Progenitor cell of endocrine pancreas (in vitro differentiated cells): Measurements from ENCODE around the gene CDON. TPM values are rescaled to one million over a fixed set of nuclear protein-coding genes. Genes with fewer than 3 reads are reported as not detected.

Source experiments
- DNase-seq: peaks from one replicate; pipeline ENCODE4 v3.0.0; 2021; ENCODE audit warnings: low spot score; ENCODE audit not compliant: unreplicated experiment
- H3K27ac Mint-ChIP-seq: 2 replicates; pipeline ENCODE4 v1.8.0; 2021; ENCODE audit warnings: mild to moderate bottlenecking, moderate library complexity, mixed read lengths
- H3K27me3 Mint-ChIP-seq: 2 replicates; pipeline ENCODE4 v1.8.0; 2021; ENCODE audit warnings: mixed read lengths
- H3K36me3 Mint-ChIP-seq: 2 replicates; pipeline ENCODE4 v1.8.0; 2022; ENCODE audit warnings: mixed read lengths; ENCODE audit not compliant: insufficient read depth
- H3K4me1 Mint-ChIP-seq: 2 replicates; pipeline ENCODE4 v1.8.0; 2021; ENCODE audit warnings: low read depth, mixed read lengths
- H3K4me3 Mint-ChIP-seq: 2 replicates; pipeline ENCODE4 v1.8.0; 2021; ENCODE audit warnings: low read depth, mild to moderate bottlenecking, moderate library complexity, mixed read lengths
- H3K9me3 Mint-ChIP-seq: 2 replicates; pipeline ENCODE4 v1.8.0; 2021; ENCODE audit warnings: low read depth, mixed read lengths
- CTCF ChIP-seq: fragments of 200-600 bp; sonication (generic); IDR thresholded peaks from one replicate; pipeline ENCODE4 v1.5.0; 2021; ENCODE audit warnings: antibody characterized with exemption, mild to moderate bottlenecking; ENCODE audit not compliant: unreplicated experiment
- total RNA-seq: library from RNA; stranded (reverse); gene quantifications from 2 replicates; pipeline ENCODE4 v1.2.1, GENCODE V29; 2021

The CDON gene
- total RNA-seq, 1 donor from 2014 or later = 26.4 TPM

DNA sequence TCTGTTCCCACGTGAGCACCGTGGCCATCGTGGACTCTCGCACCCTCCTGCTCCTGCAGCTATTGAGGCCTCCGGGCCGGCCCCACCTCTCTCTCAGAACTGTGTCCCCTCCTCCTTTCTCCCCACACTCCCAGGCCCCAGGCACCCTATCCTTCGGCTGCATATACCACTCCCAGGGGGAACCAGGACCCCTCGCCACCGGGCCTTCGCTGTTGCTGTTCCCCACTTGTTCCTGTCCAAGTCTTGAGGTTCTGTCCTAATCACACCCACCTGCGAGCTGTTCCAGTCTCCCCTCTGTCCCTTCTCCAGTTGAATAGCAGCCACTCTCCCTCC, 43.0 kb upstream of the CDON start:
- TF ChIP-seq CTCF = no peak

GRCh38 chr11:126105022-126105747, 42.5 kb upstream of the CDON start:
- H3K36me3 Mint-ChIP-seq = no peaks in the 10 kb centered on the region
- peaks cover 30% of the 10 kb centered on the region for H3K4me1 Mint-ChIP-seq
- DNase-seq = no peak
- H3K27ac Mint-ChIP-seq = no peak overlapping the region
- H3K27me3 Mint-ChIP-seq = peaks cover 12% of the 10 kb centered on the region
- no peak for TF ChIP-seq CTCF
- no peak overlapping the region for H3K4me3 Mint-ChIP-seq
- no peaks in the 10 kb centered on the region for H3K9me3 Mint-ChIP-seq

More for the DNA sequence above, 43.0 kb upstream of the CDON start:
- peaks cover 8% of the 10 kb centered on the region for H3K27me3 Mint-ChIP-seq
- H3K27ac Mint-ChIP-seq = no peak overlapping the region
- DNase-seq = no peak
- peaks cover 27% of the 10 kb centered on the region for H3K4me1 Mint-ChIP-seq
- H3K4me3 Mint-ChIP-seq = no peak overlapping the region
- no peaks in the 10 kb centered on the region for H3K9me3 Mint-ChIP-seq
- no peaks in the 10 kb centered on the region for H3K36me3 Mint-ChIP-seq

GRCh38 chr11:126104420-126104819, 41.8 kb upstream of the CDON start:
- DNase-seq = no peak
- TF ChIP-seq CTCF = no peak
- Mint-ChIP-seq H3K4me1 (peaks cover 30% of the 10 kb centered on the region), H3K4me3 (no peak overlapping the region), H3K36me3 (no peaks in the 10 kb centered on the region), H3K27ac (peak overlapping the region; percentile 52), H3K9me3 (no peaks in the 10 kb centered on the region), H3K27me3 (peaks cover 13% of the 10 kb centered on the region)

GRCh38 chr11:126103150-126103549, 40.5 kb upstream of the CDON start:
- H3K9me3 Mint-ChIP-seq = no peaks in the 10 kb centered on the region
- no peak for DNase-seq
- H3K4me1 Mint-ChIP-seq = peaks cover 33% of the 10 kb centered on the region
- peaks cover 13% of the 10 kb centered on the region for H3K27me3 Mint-ChIP-seq
- TF ChIP-seq CTCF = no peak
- H3K27ac Mint-ChIP-seq = no peak overlapping the region
- no peak overlapping the region for H3K4me3 Mint-ChIP-seq
- H3K36me3 Mint-ChIP-seq = no peaks in the 10 kb centered on the region

DNA sequence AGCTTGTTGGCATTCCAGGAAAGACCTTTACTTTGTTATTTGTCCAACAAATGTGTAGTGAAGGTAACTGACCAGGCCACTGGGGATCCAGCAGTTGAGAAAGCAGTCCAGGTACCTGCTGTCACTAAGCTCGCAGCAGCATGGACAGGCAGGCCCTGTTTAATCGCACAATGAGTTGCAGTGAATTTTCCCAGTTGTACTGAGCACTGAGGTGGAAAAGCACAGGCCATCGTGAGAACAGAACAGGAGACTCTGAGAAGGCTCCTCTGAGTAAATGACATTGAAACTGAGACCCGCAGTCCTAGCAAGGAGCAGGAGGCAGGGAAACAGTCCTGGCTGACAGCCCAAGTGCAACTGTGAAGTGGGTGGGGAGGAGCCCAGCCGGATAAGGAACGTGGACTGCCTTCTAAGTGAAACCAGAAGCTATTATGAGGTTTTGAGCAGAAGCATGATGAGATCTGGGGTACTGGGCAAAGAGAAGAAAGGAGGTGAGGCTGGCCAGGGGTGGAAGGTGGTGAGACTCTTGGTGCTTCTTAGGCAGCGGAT, 39.8 kb upstream of the CDON start:
- peaks cover 13% of the 10 kb centered on the region for H3K27me3 Mint-ChIP-seq
- no peak overlapping the region for H3K27ac Mint-ChIP-seq
- no peak overlapping the region for H3K4me3 Mint-ChIP-seq
- no peak for DNase-seq
- H3K4me1 Mint-ChIP-seq = peaks cover 34% of the 10 kb centered on the region
- H3K36me3 Mint-ChIP-seq = no peaks in the 10 kb centered on the region
- no peaks in the 10 kb centered on the region for H3K9me3 Mint-ChIP-seq
- TF ChIP-seq CTCF = no peak
